ENCODE data around the gene KIRREL3.

Gene KIRREL3

DNA sequence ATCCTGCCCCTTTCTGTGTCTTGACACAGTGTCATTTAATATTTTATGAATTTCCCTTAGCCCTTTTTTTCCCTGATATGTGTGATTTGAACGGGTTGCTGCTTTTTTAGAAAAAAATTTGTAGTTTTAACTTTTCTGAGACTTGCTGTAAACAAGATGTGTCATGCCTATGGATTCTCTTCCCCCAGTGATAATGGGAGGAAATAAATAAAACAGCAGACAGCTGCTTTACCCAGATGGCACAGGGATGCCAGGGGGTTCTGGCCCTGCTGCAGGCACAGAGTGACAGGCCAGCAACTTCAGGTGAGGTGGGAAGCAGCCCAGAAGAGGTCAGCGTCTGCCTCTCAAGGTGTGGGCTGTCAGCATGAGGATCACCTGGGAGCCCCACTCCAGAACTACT, 266.9 kb downstream of the KIRREL3 start:
- no peak for DNase-seq

DNA sequence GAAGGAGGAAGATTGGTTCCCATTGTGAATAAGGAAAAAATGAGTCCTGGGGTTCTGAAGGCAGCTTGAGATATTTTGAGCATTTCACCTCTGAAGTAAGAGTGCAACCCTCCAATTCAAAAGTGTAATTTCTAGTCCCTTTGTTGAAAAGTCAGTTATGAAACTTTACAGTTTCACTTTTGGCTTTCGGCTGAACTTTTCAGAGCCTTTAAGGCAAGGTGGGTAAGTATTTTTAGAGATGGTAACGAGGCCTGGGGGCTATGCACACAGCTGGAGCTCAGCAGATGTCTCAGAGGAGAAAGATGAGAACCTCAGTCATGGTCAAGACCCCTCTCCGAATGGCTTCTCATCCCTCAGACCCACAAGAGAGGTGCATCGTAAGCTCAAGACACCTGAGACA, 267.6 kb downstream of the KIRREL3 start:
- DNase-seq = no peak

DNA sequence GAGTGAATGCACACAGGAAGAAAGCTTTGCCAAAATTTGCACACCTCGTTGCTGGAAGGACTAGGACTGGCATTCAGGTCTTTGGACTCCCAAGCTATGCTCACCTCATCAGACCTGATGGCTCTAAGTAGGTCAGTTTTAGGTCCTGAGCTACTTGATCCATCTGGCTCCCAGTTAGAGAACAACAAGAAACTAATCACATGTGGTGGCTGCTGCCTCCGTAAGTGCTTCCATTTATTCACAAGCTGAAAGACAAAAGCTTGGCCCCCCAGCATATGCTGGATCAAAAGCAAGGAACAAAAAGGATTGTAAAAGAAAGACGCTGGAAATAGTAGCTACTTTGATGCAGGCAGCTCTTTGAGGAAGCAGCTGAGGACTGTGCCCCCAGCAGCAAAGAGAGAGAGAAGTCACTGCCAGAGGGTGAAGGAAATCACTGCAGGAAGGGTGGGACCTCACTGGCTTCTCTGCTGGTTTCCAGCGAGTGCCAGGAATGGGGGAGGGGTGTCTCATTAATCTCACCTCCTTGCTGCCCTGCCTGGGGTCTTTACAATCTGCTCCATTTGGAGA, 268.9 kb downstream of the KIRREL3 start:
- no peak for DNase-seq

DNA sequence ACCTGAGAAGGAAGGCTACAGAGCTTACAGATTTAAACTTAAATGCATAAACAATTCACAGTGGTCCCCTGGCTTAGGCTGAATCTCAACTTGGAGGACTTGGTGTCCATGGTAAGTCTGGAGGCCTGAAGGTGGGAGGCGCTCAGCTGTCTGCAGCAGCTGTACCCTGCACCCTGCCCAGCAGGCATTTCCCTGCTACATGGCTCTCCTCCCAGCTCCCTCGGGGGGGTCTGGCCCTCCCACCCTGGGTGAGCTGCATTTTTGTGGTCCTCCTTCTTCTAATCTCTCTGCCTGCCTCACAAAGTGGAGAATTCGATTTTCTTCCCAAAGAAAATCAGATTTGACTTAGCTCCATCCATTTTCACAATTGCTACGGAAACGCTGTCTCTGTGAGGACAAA, 273.2 kb downstream of the KIRREL3 start:
- DNase-seq = no peak

DNA sequence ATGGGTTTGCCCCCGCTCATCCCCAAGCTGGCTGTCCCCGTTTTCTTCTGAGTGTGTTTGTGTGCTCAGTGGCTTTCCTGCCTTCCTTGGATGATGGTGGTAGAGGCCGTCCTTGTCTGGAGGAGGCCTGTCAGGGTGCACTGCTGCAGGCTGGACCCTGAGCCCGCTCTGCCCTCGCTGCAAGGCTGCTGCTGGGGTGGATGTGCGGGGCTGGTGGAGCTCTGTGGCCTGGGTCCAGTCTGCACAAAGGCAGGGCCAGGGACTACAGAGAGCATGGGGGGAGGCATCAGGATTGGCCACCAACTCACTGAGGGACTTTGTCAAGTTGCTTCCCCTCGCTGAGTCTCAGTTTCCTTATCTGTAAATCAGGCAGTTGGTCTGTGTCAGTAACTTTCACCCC, 275.0 kb downstream of the KIRREL3 start:
- no peak for DNase-seq

DNA sequence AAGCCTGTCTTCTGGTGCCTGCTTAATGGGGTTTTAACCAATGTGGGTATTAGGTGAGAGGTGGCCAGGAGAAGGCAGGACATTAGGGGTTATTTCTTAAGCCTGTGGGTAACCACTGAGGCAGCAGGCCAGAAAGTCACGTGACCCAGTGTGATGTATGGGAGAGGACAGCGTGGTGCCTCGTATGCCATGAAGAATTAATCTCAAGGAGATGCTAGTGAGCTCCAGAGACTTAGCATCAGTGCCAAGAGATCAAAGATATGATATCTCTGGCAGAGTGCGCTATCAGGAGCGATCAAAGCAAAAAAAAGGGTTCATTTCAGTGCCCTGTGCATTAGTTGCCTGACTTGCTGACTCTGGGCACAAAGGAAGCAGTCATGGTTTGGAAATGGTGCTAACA, 275.5 kb downstream of the KIRREL3 start:
- no peak for DNase-seq

DNA sequence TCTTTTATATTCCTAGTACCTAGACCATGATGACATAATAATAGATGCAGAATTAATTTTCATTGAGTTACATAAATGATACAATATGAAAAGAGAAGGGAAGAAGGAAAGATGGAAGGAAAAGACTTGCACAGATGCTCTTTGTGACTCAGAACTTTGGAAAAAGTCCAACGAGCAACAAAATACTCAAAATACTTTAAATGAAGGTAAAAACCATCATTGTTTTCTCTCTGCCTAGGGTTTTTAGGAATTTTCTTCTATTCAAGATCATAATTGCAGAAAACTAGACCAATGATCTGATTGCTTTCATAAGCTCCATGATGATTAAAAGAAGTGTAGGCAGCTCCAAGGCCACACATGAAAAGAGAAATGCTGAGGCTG, 276.9 kb downstream of the KIRREL3 start:
- no peak for DNase-seq

DNA sequence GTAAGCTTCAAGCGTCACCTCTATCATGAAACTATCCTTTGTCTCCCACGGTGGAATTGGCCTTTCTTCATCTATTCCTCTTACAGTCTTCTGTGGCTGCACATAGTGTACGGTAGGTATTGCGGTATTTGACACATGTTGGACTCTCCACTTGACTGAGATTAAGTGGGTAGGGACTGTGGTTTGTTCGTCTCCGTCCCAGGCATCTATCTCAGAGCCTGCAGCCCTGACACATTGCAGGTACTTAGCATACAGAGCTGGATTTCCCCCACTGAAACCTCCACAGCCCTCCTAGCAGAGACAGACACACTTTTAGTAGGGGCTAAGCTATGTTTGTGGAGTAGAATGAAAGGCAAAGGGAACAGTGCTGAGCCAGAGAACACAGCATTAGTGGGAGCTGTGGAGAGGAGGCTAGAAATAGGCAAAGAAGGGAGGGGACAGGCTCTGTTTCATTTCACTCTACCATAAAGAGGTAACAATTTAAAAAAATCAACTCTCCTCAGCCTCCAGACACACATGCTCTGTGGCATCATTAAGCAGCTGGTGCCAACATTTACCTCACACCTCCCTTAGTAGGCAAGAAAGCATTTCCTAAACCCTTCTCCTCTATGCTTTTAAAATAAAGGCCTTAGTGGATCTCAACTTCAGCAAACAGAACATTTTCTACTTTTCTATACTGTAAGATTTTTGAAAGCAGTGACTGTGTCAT, 277.5 kb downstream of the KIRREL3 start:
- no peak for DNase-seq

DNA sequence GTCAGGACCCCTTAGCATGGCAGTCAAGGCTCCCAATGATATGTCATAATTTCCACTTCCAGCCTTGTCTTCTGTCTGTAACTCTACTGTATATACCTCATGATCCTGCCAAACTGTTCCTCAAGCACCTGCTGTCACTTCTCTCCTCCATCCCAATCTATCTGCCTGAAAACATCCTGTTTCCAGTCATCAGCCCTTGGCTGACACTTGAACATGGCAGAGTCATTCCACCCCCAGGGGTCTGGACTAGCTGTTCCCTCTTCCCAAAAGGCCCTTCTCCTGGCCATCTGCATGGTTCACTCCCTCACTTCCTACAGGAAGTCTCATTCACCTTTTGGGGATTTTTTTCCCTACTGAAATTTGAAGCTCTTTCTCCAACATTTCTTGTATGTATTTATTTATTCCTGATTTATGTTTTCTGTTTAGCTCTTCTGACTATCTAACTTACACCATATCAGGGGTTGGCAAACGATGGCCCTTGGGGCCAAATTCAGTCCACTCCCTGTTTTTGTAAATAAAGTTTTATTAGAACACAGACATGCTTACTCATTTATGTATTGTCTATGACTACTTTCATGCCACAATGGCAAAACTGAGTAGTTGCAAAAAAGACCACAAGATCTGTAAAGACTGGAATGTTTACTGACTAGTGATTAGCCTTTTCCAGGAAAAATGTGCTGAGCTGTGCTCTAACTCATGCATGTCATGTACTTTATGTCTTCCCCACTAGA, 278.4 kb downstream of the KIRREL3 start:
- no peak for DNase-seq

DNA sequence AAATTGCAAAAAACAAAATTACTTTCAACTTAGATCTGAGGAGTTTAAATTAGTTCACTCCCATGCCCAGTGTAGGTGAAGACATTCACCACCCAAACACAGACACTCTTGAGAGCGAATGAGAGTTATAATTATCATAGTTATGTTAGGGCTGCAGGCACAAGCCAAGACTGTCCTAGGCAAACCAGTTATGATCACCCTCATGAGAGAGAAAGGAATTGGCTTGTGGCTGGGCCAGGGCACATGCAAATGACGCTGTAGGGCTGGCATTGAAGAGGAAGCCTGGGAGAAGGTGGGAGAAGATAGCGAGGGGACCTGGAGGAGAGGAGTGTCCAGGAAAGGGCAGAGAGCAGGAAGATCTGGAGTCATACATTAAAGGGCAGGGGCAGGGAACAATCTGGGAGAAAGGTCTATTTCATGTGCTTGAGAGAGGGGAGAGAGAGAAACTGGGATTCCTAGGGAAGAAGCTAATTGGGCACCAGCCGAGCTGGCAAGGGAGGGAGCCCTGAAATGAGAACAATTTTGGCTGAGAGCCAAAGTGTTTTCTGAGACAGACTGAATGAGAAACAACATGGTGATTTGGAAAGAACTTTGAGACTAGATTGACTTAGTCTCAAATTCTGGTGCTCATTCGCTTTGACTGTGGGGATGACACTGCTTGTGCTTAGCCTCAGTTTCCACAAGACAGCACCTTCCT, 279.9 kb downstream of the KIRREL3 start:
- DNase-seq = no peak

DNA sequence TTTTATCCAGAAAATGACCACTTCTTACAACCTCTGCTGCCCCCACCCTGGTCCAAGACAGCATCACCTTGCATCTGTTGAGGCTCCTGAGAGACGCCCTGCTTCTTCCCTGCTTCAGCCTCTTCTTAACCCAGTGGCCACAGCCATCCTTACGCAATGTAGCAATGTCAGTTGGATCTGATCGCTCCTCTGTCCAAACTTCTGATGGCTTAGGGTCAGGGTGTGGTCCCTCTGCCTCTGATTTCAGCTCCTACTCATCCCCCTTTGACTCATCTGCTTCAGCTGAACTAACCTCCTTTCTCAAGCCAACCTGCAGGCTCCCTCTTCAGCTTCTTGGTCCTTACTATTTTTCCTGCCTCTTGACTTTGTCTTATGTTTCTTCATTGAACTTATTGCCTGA, 280.8 kb downstream of the KIRREL3 start:
- DNase-seq = no peak

DNA sequence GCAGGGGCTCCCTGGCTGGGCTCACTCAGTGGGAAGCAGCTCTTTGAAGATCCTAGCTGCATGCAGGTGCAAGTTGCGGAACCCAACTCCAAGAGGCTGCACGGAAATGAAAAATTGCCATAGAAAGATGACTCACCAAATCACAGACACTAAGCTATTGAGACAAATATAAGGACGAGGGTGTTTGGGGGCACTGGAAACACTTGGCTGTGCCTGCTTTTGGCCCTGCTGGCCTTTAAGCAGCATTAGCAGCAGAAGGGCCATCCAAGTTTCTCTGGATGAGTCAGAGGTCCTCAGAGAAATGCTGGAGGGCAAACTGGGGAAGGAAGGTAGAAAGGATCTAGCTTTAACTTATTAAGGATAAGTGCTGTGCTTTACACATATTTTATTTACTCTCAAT, 282.3 kb downstream of the KIRREL3 start:
- DNase-seq = no peak

DNA sequence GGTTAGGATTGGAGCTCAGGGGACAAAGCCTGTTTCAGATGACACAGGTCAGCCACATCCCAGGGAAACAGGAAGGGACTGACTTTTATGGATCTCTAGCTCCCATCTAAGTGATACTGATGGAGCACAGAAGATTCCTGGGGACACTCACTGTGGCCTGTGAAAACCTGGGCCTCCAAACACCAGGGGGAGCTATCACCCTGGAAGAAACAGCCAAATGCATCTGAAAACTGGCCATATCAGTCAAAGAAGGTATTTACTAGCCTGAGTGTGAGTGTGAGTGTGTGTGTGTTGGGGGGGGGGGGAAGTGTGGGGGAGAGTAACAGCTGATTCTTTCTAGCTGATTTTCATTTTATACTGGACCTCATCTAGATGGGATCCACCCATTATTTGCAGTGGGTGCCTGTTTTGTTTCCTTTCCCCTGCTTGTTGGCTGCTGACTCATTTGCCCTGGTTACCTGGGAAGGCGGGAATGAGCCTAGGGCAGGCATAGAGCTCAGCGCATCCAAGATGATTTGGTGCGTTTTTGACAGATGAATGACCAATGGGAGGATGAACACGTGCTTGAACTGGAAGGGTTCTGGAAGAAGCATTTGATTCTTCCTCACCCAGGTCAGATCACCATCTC, 284.0 kb downstream of the KIRREL3 start:
- peak; percentile 55 for DNase-seq

DNA sequence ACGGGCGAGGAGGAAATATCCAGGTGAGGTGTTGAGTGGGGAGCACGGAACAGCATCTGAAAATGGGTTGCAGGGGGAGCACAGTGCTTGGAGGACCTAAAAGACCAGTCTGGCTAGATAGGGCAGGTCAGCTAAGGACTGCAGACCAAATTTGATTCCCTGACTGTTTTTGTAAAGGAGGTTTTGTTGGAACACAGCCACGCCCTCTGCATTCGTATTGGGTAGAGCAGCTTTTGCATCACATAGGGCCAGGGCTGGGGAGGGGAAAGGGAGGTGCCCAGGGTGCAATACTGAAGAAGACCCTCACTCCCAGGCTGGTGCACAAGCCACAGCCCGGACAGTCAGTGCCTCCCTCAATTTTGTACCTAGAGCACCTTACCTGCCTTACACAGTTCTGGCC, 286.8 kb downstream of the KIRREL3 start:
- no peak for DNase-seq

DNA sequence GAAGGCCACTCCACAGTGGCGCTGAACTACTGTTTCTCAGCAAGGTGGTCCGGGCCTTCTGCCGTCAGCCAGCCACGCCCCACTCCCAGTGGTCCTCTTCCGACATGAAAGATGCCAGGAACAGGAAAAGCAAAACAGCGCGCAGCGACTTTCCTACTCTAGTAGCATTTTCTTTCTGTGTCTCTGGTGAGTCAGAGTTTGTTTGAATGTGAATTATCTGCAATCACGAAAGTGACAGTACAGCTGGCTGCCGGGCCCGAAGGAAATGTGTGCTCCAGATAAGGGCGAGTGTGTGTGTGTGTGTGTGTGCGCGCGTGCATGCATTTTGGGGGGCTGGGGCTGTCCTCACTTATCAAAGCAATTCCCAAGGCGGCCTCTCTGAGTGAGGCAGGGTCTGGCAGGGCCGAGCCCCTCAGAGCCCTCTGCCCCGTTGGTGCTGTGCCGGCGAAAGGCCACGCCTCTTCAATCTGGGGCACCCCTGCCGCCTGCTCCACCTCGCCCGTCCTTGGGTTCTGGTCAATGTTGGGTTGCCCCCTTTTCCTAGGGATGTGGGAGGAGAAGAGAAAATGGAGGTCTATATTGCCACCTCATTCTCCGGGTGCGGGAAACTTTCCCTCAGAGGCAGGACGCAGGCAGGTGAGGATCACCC, 288.5 kb downstream of the KIRREL3 start:
- peak; percentile 23 for DNase-seq

DNA sequence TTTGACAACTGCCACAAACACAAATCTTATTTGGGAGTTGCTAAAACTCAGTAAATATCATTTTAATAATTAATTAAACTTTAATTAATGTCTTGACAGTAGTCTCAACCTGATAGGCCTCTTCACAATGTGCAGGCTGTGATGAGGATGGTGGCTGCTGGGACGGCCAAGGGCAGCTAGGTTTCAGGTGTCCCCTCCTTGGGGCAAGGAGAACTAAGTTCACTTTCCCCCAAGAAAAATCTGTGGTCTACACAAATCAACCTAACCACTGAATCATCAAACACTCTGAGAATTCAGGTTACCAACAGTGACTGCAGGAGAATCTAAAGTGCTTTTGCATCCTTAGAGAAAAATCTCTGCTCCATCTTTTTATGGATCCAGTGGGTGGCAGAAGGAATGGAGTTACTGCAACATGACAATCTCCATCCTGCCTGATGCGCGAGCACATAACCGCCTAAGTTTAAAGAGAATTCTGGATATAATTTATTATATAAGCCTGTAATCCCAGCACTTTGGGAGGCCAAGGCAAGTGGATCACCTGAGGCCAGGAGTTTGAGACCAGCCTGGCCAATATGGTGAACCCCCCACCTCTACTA, 289.7 kb downstream of the KIRREL3 start:
- DNase-seq = no peak

DNA sequence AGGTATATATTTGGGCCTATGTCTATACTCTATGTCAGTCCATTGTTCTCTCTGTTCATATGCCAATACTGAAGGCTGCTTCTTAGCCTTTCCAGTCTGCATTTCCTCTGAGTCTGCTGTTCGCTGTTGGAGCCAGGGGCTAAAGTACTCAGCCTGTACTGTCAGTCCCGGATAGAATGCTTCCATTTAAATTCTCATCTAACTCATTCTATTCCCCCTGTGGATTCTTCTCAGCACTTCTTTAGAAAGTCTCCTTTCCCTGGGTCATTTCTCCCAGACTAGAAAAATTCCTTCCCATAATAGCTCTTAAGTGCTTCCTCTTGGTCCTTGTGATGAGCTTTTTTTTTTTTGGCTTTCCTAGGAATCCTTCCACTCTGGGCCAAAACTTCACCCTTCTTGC, 293.1 kb downstream of the KIRREL3 start:
- DNase-seq = no peak

DNA sequence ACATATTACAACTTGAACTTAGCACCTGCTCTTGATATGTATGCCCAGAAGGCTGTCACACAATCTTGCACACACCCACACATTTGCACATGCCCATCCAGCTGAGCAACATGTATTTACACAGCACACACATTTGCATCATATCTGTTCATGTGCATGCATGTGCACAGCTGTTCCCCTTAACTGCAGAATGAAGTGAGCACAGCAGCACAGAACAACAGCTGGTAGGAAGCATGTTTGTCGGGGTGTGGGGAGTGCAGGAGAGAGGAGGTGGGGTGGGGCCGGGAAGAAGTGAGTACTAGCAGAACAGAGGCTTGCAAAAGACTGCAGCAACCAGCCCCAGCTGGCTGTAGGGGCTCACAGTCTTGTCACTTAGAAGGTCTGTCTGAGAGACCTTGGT, 296.5 kb downstream of the KIRREL3 start:
- no peak for DNase-seq

DNA sequence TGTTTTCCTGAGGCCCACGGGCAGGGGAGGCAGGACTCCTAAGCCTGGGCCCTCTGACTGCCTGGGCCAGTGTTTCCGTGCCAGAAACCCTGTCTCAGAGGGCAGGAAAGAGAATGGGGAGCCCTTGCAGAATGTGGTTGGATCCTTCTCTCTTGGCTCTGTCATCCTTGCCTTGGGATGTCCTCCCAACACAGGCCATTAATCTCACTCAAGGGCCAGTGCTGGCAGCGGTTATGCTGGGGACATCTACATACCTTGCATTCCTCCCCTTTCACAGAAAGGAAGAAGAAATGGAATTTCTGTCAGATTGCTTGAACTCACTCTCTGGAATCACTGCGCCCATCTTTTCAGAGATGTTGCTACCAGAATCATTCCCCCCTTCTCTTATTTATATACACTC, 296.9 kb downstream of the KIRREL3 start:
- DNase-seq = peak; percentile 29

DNA sequence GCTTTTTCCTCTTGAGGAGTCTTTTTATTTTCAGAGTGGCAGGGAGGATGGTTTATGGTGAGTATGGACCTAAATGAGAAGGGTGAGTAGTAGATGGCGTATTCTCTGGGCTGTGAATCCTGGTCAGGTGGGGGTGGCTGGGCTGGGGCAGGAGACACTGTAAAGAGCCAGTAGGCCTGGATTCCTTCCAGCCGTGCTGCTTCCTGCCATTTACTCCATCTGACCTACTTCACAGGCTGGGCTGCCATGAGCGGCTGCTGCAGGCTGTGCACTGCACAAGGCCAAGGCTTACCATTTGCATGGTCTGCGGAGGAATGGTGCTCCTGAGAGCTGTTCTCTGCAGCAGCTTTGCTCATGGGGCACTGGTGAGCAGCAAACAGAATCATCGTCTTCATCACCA, 297.6 kb downstream of the KIRREL3 start:
- no peak for DNase-seq

DNA sequence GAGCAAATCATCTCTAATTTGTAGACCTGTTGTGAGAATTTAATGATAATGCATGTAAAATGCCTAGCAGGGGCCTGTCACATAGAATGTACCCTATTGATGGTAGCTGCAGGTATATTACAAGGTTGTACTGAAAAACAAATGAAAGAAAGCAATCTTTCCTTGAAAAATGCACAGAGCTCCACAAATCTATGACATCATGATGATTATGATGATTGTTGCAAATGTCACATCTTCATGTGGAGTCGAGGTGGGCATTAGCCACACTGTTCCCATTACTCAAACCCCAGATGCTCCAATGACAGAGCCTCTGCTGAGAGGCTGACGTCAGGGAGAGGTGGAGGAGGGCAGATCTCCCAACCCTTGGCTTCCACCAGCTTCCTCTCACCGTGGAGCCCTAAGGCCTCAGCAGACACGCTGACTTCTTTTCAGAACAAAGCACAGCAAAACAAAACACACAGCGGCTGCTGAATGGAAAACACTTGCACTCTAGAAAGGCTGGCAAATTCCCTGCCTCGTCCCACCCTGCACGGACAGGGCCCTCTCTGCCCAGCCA, 298.3 kb downstream of the KIRREL3 start:
- DNase-seq = no peak

DNA sequence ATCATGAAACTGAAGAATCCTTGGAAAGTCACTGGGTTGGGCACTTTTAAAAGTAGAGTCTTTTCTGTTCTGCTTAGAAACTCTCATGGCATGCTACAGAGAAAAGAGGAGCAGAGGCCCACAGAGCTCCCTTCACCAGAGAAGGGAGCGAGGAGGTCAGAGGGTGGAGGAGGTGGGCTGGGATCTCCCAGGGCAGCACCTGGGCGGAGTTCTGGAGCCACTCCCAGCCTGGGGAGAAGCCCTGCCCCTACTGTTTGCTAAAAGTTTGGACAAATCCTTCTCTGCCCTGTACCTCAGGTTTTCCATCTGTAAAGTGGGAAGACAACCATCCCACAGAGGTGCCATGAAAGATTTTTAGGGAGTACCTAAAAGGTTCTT, 299.1 kb downstream of the KIRREL3 start:
- no peak for DNase-seq
